K562 (cell line): ENCODE results near the gene PHTF1. TPM values are rescaled to one million over a fixed set of nuclear protein-coding genes. Genes with fewer than 3 reads are reported as not detected.

Source experiments
- ESRRB ChIP-seq: fragments of 250-450 bp; sonication (Bioruptor Pico); IDR thresholded peaks from 2 replicates; pipeline ENCODE4 v1.5.0; 2020; ENCODE audit warnings: mild to moderate bottlenecking, moderate library complexity, borderline replicate concordance
- FUS ChIP-seq: fragments of 200-400 bp; formaldehyde crosslinking; optimal IDR thresholded peaks from 2 replicates; pipeline ENCODE3; 2017; ENCODE audit warnings: low read depth, low read length
- HDAC8 ChIP-seq: fragments of 450-650 bp; IDR thresholded peaks from 2 replicates; pipeline ENCODE4 v1.6.1; 2016; ENCODE audit warnings: mild to moderate bottlenecking, missing genetic modification characterization, moderate library complexity, missing compliant biosample characterization
- HNRNPH1 ChIP-seq: fragments of 200-400 bp; formaldehyde crosslinking; optimal IDR thresholded peaks from 2 replicates; pipeline ENCODE3; 2017; ENCODE audit warnings: low read depth, mild to moderate bottlenecking, low read length, moderate library complexity
- ILF3 ChIP-seq: fragments of 450-650 bp; IDR thresholded peaks from 2 replicates; pipeline ENCODE4 v1.6.1; 2018; ENCODE audit warnings: antibody characterized with exemption, mild to moderate bottlenecking, moderate library complexity, borderline replicate concordance
- MAFK ChIP-seq: IDR thresholded peaks from 2 replicates; pipeline ENCODE4 v1.6.1; 2011; ENCODE audit warnings: low read length, improper control_type of control experiment
- PPARD ChIP-seq: fragments of 250-450 bp; sonication (Bioruptor Pico); IDR thresholded peaks from 2 replicates; pipeline ENCODE4 v1.8.0; 2022; ENCODE audit warnings: inconsistent platforms, mild to moderate bottlenecking, moderate library complexity
- SREBF2 ChIP-seq: sonication (generic); formaldehyde crosslinking; IDR thresholded peaks from 2 replicates; pipeline ENCODE4 v1.4.0; 2020; ENCODE audit warnings: mild to moderate bottlenecking, missing genetic modification reagents
- TAF7 ChIP-seq: fragments of 450-650 bp; IDR thresholded peaks from 2 replicates; pipeline ENCODE4 v1.6.1; 2016; ENCODE audit warnings: missing genetic modification characterization, missing compliant biosample characterization
- TCF7L2 ChIP-seq: fragments of 150-350 bp; IDR thresholded peaks from 2 replicates; pipeline ENCODE4 v1.6.1; 2016; ENCODE audit warnings: low read depth, mild to moderate bottlenecking, low read length, moderate library complexity
- polyA plus RNA-seq, 8 experiments: library from polyadenylated mRNA; depleted of rRNA in 4 of 8; stranded (reverse) in 5 of 8; unstranded in 3 of 8; fragments of >200 nt; fragmentation: Nextera tagmentation in 2 of 8; fragmentation: Illumina TruSeq in 1 of 8; extraction: Ambion mirVana in 2 of 8; extraction: Trizol in 1 of 8; gene quantifications; 2 replicates each; pipeline versions ENCODE4 v1.2.1 to v1.2.3, GENCODE V29; 2011 to 2014; ENCODE audit warnings: inconsistent platforms in 1 of 8, missing spikeins in 1 of 8
- total RNA-seq, 7 experiments: library from RNA; depleted of rRNA in 6 of 7; stranded (reverse); fragments of >200 nt in 6 of 7; fragmentation: Illumina TruSeq in 2 of 7; extraction: Trizol in 2 of 7; gene quantifications; 2 replicates each; pipeline versions ENCODE4 v1.2.1 to v1.2.3, GENCODE V29; 2011 to 2021; ENCODE audit warnings: low replicate concordance in 1 of 7
- TF ChIP-seq, protein P1 (sequence below): IDR thresholded peaks from 3 replicates; pipeline ENCODE4 v1.6.1; 2011; ENCODE audit warnings: borderline replicate concordance, mild to moderate bottlenecking; ENCODE audit not compliant: insufficient read length, insufficient read depth
- TF ChIP-seq, protein P2 (sequence below): IDR thresholded peaks from 2 replicates; pipeline ENCODE4 v1.6.1; 2011; ENCODE audit not compliant: insufficient read length; ENCODE audit errors: extremely low read depth
- TF ChIP-seq, protein P3 (sequence below), 2 experiments: IDR thresholded peaks; 2 replicates each; pipeline ENCODE4 v1.6.1; 2012; ENCODE audit warnings: improper control_type of control experiment in 2 of 2, low read depth in 2 of 2, low read length in 2 of 2, borderline replicate concordance in 1 of 2
- TF ChIP-seq, protein P4 (sequence below): fragments of 450-650 bp; IDR thresholded peaks from 2 replicates; pipeline ENCODE4 v1.6.1; 2018; ENCODE audit not compliant: partially characterized antibody
- TF ChIP-seq, protein P5 (sequence below): fragments of 250-450 bp; sonication (Bioruptor Pico); IDR thresholded peaks from 2 replicates; pipeline ENCODE4 v1.8.0; 2021; ENCODE audit warnings: borderline replicate concordance, mild to moderate bottlenecking, moderate library complexity; ENCODE audit not compliant: poor library complexity, severe bottlenecking
- TF ChIP-seq, protein P6 (sequence below): sonication (generic); formaldehyde crosslinking; IDR thresholded peaks from 2 replicates; pipeline ENCODE4 v1.8.0; 2022; ENCODE audit warnings: mild to moderate bottlenecking, low read depth, missing genetic modification reagents

PHTF1 gene
- total and polyA plus RNA-seq, 9 of the 15 experiments (the other 6 are each of a cell fraction or from before 2014, with no cell fraction given), result 8.4 to 36.2 (median 23.0) TPM

DNA sequence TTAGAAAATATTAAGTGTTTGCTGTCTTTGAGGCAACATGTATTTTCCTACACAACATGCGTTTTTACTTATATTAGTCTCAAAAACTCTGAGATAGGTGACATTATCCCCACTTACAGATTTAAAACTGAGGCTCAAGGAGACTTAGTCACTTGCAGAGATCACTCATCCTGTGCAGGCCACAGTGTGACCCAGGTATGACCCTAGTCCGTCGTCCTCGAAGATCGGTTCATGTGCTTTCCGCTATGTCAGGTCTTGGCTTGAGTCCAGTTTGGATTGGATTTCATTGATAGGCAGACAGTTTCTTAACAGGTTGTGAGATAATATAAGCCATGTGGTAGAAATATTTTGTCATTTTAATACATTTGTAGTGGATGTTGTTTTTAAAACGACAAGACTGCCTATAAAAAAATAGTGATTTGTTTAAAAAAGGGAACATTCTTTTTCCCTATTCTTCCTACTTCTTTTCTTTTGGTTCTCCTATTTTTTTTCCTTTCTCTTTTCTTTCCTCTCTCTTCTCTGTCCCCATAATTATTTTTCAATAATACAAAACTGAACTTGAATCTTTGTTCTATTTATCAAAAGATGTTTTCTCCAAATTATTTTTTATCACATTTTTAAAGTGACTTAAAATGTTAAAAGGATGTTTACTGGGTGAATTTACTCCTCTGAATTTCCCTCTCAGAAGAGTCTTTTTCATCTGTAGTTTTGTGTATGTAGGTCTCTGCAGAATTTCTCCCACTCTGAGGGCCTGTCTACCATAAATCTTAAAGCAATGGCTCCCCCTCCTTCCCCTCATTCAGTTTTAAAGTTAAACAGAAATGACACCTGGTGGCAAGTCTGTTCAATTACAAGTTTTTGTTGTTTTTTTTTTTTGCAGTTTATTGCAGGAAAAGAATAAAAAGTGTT lies 81.8 kb downstream of the PHTF1 start (continued):
- TF ChIP-seq, protein P1, sequence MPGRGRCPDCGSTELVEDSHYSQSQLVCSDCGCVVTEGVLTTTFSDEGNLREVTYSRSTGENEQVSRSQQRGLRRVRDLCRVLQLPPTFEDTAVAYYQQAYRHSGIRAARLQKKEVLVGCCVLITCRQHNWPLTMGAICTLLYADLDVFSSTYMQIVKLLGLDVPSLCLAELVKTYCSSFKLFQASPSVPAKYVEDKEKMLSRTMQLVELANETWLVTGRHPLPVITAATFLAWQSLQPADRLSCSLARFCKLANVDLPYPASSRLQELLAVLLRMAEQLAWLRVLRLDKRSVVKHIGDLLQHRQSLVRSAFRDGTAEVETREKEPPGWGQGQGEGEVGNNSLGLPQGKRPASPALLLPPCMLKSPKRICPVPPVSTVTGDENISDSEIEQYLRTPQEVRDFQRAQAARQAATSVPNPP, result no peak
- TF ChIP-seq, protein P2, sequence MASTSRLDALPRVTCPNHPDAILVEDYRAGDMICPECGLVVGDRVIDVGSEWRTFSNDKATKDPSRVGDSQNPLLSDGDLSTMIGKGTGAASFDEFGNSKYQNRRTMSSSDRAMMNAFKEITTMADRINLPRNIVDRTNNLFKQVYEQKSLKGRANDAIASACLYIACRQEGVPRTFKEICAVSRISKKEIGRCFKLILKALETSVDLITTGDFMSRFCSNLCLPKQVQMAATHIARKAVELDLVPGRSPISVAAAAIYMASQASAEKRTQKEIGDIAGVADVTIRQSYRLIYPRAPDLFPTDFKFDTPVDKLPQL, result no peak
- TF ChIP-seq, protein P3, sequence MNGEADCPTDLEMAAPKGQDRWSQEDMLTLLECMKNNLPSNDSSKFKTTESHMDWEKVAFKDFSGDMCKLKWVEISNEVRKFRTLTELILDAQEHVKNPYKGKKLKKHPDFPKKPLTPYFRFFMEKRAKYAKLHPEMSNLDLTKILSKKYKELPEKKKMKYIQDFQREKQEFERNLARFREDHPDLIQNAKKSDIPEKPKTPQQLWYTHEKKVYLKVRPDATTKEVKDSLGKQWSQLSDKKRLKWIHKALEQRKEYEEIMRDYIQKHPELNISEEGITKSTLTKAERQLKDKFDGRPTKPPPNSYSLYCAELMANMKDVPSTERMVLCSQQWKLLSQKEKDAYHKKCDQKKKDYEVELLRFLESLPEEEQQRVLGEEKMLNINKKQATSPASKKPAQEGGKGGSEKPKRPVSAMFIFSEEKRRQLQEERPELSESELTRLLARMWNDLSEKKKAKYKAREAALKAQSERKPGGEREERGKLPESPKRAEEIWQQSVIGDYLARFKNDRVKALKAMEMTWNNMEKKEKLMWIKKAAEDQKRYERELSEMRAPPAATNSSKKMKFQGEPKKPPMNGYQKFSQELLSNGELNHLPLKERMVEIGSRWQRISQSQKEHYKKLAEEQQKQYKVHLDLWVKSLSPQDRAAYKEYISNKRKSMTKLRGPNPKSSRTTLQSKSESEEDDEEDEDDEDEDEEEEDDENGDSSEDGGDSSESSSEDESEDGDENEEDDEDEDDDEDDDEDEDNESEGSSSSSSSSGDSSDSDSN (IDR thresholded peaks at IDR 0.05; ENCODE audit: borderline replicate concordance in 1 of 2, low read depth in 2 of 2, low read length in 2 of 2), result no peak
- TF ChIP-seq TCF7L2 (no peak), ESRRB (CRISPR knock-in tag) (no peak), HNRNPH1 (no peak), HDAC8 (tag) (no peak), ILF3 (no peak), PPARD (CRISPR knock-in tag) (no peak), TAF7 (no peak), MAFK (0 out of 2 replicates have a peak, but pooled peaks have one; percentile 17), FUS (no peak), SREBF2 (CRISPR knock-in tag) (no peak)
- TF ChIP-seq, protein P4, sequence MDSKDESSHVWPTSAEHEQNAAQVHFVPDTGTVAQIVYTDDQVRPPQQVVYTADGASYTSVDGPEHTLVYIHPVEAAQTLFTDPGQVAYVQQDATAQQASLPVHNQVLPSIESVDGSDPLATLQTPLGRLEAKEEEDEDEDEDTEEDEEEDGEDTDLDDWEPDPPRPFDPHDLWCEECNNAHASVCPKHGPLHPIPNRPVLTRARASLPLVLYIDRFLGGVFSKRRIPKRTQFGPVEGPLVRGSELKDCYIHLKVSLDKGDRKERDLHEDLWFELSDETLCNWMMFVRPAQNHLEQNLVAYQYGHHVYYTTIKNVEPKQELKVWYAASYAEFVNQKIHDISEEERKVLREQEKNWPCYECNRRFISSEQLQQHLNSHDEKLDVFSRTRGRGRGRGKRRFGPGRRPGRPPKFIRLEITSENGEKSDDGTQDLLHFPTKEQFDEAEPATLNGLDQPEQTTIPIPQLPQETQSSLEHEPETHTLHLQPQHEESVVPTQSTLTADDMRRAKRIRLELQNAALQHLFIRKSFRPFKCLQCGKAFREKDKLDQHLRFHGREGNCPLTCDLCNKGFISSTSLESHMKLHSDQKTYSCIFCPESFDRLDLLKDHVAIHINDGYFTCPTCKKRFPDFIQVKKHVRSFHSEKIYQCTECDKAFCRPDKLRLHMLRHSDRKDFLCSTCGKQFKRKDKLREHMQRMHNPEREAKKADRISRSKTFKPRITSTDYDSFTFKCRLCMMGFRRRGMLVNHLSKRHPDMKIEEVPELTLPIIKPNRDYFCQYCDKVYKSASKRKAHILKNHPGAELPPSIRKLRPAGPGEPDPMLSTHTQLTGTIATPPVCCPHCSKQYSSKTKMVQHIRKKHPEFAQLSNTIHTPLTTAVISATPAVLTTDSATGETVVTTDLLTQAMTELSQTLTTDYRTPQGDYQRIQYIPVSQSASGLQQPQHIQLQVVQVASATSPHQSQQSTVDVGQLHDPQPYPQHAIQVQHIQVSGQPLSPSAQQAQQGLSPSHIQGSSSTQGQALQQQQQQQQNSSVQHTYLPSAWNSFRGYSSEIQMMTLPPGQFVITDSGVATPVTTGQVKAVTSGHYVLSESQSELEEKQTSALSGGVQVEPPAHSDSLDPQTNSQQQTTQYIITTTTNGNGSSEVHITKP, result no peak
- TF ChIP-seq, protein P5, sequence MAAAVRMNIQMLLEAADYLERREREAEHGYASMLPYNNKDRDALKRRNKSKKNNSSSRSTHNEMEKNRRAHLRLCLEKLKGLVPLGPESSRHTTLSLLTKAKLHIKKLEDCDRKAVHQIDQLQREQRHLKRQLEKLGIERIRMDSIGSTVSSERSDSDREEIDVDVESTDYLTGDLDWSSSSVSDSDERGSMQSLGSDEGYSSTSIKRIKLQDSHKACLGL (CRISPR knock-in tag), result no peak
- TF ChIP-seq, protein P6, sequence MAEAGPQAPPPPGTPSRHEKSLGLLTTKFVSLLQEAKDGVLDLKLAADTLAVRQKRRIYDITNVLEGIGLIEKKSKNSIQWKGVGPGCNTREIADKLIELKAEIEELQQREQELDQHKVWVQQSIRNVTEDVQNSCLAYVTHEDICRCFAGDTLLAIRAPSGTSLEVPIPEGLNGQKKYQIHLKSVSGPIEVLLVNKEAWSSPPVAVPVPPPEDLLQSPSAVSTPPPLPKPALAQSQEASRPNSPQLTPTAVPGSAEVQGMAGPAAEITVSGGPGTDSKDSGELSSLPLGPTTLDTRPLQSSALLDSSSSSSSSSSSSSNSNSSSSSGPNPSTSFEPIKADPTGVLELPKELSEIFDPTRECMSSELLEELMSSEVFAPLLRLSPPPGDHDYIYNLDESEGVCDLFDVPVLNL (CRISPR knock-in tag), result no peak
